H9 (cell line): Measurements from ENCODE around the gene INPP5A. TPM values are rescaled to one million over a fixed set of nuclear protein-coding genes. Genes with fewer than 3 reads are reported as not detected.

ENCODE experiments used
- DNase-seq: peaks from one replicate; pipeline ENCODE4 v3.0.0-alpha.2; 2017
- H2AFZ ChIP-seq: one replicate; pipeline ENCODE4 v1.6.1; 2013; ENCODE audit warnings: mild to moderate bottlenecking, low read length, control low read depth, moderate library complexity
- H2AK5ac ChIP-seq: 2 replicates; pipeline ENCODE4 v1.6.1; 2013; ENCODE audit warnings: low read length, control low read depth, mixed read lengths; ENCODE audit not compliant: insufficient read length
- H2BK120ac ChIP-seq: one replicate; pipeline ENCODE4 v1.6.1; 2013; ENCODE audit warnings: low read depth, mild to moderate bottlenecking, low read length, control low read depth, inconsistent platforms; ENCODE audit not compliant: poor library complexity, severe bottlenecking
- H2BK12ac ChIP-seq: 2 replicates; pipeline ENCODE4 v1.6.1; 2013; ENCODE audit warnings: low read length, control low read depth, mixed read lengths, low read depth; ENCODE audit not compliant: insufficient read length
- H2BK15ac ChIP-seq: 2 replicates; pipeline ENCODE4 v1.6.1; 2013; ENCODE audit warnings: low read depth, low read length, control low read depth
- H2BK20ac ChIP-seq: one replicate; pipeline ENCODE4 v1.6.1; 2013; ENCODE audit warnings: low read depth, mild to moderate bottlenecking, low read length, control low read depth, inconsistent platforms; ENCODE audit not compliant: poor library complexity, severe bottlenecking
- H2BK5ac ChIP-seq: 2 replicates; pipeline ENCODE4 v1.6.1; 2013; ENCODE audit warnings: low read length, control low read depth, mixed read lengths; ENCODE audit not compliant: insufficient read length
- H3K14ac ChIP-seq: 2 replicates; pipeline ENCODE4 v1.6.1; 2013; ENCODE audit warnings: low read length, control low read depth; ENCODE audit not compliant: insufficient read depth
- H3K18ac ChIP-seq: 2 replicates; pipeline ENCODE4 v1.6.1; 2013; ENCODE audit warnings: low read depth, mild to moderate bottlenecking, mixed read lengths, low read length, control low read depth; ENCODE audit not compliant: insufficient read length
- H3K23ac ChIP-seq: 2 replicates; pipeline ENCODE4 v1.6.1; 2013; ENCODE audit warnings: low read length, control low read depth, mixed read lengths, low read depth; ENCODE audit not compliant: insufficient read length
- H3K23me2 ChIP-seq: 2 replicates; pipeline ENCODE4 v1.6.1; 2013; ENCODE audit warnings: low read depth, mild to moderate bottlenecking, mixed read lengths, low read length, control low read depth; ENCODE audit not compliant: insufficient read length, poor library complexity, severe bottlenecking
- H3K27ac ChIP-seq: 2 replicates; pipeline ENCODE4 v1.5.1; 2013; ENCODE audit warnings: low read length, control low read depth, mixed read lengths, low read depth; ENCODE audit not compliant: insufficient read length
- H3K27me3 ChIP-seq: 2 replicates; pipeline ENCODE4 v1.6.1; 2013; ENCODE audit warnings: low read length, control low read depth, inconsistent platforms; ENCODE audit not compliant: insufficient read depth
- H3K4ac ChIP-seq: 2 replicates; pipeline ENCODE4 v1.6.1; 2013; ENCODE audit warnings: low read depth, mild to moderate bottlenecking, control low read depth, inconsistent platforms, low read length, moderate library complexity
- H3K4me1 ChIP-seq: 2 replicates; pipeline ENCODE4 v1.6.1; 2013; ENCODE audit warnings: low read length, control low read depth, inconsistent platforms; ENCODE audit not compliant: insufficient read depth
- H3K4me2 ChIP-seq: 2 replicates; pipeline ENCODE4 v1.6.1; 2013; ENCODE audit warnings: low read length, control low read depth, mixed read lengths; ENCODE audit not compliant: insufficient read length, insufficient read depth
- H3K56ac ChIP-seq: 2 replicates; pipeline ENCODE4 v1.6.1; 2013; ENCODE audit warnings: low read depth, mild to moderate bottlenecking, mixed read lengths, low read length, control low read depth; ENCODE audit not compliant: insufficient read length
- H3K79me1 ChIP-seq: 2 replicates; pipeline ENCODE4 v1.6.1; 2013; ENCODE audit warnings: low read depth, mild to moderate bottlenecking, moderate library complexity, low read length, control low read depth, inconsistent platforms; ENCODE audit not compliant: insufficient read depth, poor library complexity, severe bottlenecking
- H3K79me2 ChIP-seq: 2 replicates; pipeline ENCODE4 v1.6.1; 2013; ENCODE audit warnings: low read length, control low read depth, inconsistent platforms; ENCODE audit not compliant: insufficient read depth
- H3K9ac ChIP-seq: 2 replicates; pipeline ENCODE4 v1.6.1; 2013; ENCODE audit warnings: low read length, control low read depth, mixed read lengths; ENCODE audit not compliant: insufficient read length; ENCODE audit errors: extremely low read depth
- H3K9me3 ChIP-seq: one replicate; pipeline ENCODE4 v1.6.1; 2013; ENCODE audit warnings: low read depth, low read length, inconsistent platforms; ENCODE audit not compliant: control insufficient read depth
- H3T11ph ChIP-seq: one replicate; pipeline ENCODE4 v1.6.1; 2013; ENCODE audit warnings: mild to moderate bottlenecking, low read length, control low read depth, inconsistent platforms
- H4K20me1 ChIP-seq: one replicate; pipeline ENCODE4 v1.6.1; 2013; ENCODE audit not compliant: control insufficient read depth, insufficient read length, insufficient read depth
- H4K5ac ChIP-seq: 2 replicates; pipeline ENCODE4 v1.6.1; 2013; ENCODE audit warnings: low read depth, mild to moderate bottlenecking, mixed read lengths, low read length, control low read depth; ENCODE audit not compliant: insufficient read length
- H4K8ac ChIP-seq: replicated peaks from 2 replicates; pipeline ENCODE4 v1.6.1; 2013; ENCODE audit warnings: low read length, control low read depth, mixed read lengths, low read depth; ENCODE audit not compliant: insufficient read length
- H4K91ac ChIP-seq: 2 replicates; pipeline ENCODE4 v1.6.1; 2013; ENCODE audit warnings: low read depth, mild to moderate bottlenecking, moderate library complexity, mixed read lengths, low read length, control low read depth; ENCODE audit not compliant: insufficient read length
- H3K27ac Mint-ChIP-seq, 3 experiments: 2 replicates in 2 of 3; 3 replicates in 1 of 3; pipeline ENCODE4 v1.8.0; 2020 to 2021; ENCODE audit warnings: mixed read lengths in 3 of 3, mild to moderate bottlenecking in 1 of 3, moderate library complexity in 1 of 3
- H3K27me3 Mint-ChIP-seq: 2 replicates; pipeline ENCODE4 v1.8.0; 2021; ENCODE audit warnings: low read depth, mild to moderate bottlenecking, moderate library complexity, mixed read lengths
- H3K36me3 Mint-ChIP-seq, 3 experiments: 2 replicates in 2 of 3; 3 replicates in 1 of 3; pipeline ENCODE4 v1.8.0; 2020 to 2021; ENCODE audit warnings: low read depth in 3 of 3, mixed read lengths in 3 of 3; ENCODE audit not compliant: insufficient read depth in 1 of 3
- H3K4me1 Mint-ChIP-seq, 2 experiments: 2 replicates each; pipeline ENCODE4 v1.8.0; 2020; ENCODE audit warnings: mixed read lengths in 2 of 2
- H3K4me3 Mint-ChIP-seq, 2 experiments: 2 replicates in 1 of 2; 3 replicates in 1 of 2; pipeline ENCODE4 v1.8.0; 2020 to 2021; ENCODE audit warnings: mild to moderate bottlenecking in 2 of 2, mixed read lengths in 2 of 2, moderate library complexity in 1 of 2
- H3K9me3 Mint-ChIP-seq, 2 experiments: 2 replicates in 1 of 2; 3 replicates in 1 of 2; pipeline ENCODE4 v1.8.0; 2020; ENCODE audit warnings: mild to moderate bottlenecking in 2 of 2, mixed read lengths in 2 of 2, moderate library complexity in 1 of 2
- CTCF ChIP-seq: fragments of 200-600 bp; sonication (generic); conservative IDR thresholded peaks from 3 replicates; pipeline ENCODE4 v1.8.0; 2021; ENCODE audit warnings: antibody characterized with exemption, mild to moderate bottlenecking
- WGBS: extraction: QIAGEN DNeasy Blood & Tissue Kit; methylation state at CpG from one replicate; pipeline ENCODE4 v1.1.7; 2013; ENCODE audit warnings: missing lambda C conversion rate, low lambda C conversion rate, mixed read lengths; ENCODE audit not compliant: insufficient read length; ENCODE audit errors: extremely low coverage; 5-methylcytosine and 5-hydroxymethylcytosine counted together
- total RNA-seq: library from RNA; stranded (reverse); gene quantifications from 2 replicates; pipeline ENCODE4 v1.2.1, GENCODE V29; 2021

Gene INPP5A
- total RNA-seq, 1 experiment from 2014 or later: 17.7 TPM

- no peak for TF ChIP-seq CTCF
Observed at GRCh38 chr10:132653721-132654120, 116.1 kb downstream of the INPP5A start.

More at GRCh38 chr10:132653721-132654120, 116.1 kb downstream of the INPP5A start:
- H3K4ac ChIP-seq: no peak overlapping the region
- H3K9me3 ChIP-seq: no peaks in the 10 kb centered on the region
- H3K36me3 Mint-ChIP-seq: no peaks in the 10 kb centered on the region
- no peak overlapping the region for H4K5ac ChIP-seq
- no peaks in the 10 kb centered on the region for H3K27me3 ChIP-seq
- H3K18ac ChIP-seq: no peak overlapping the region
- H2BK12ac ChIP-seq: no peak overlapping the region
- H3K23ac ChIP-seq: no peak overlapping the region
- H3K79me2 ChIP-seq: no peaks in the 10 kb centered on the region
- no peak overlapping the region for H2AK5ac ChIP-seq
- no peak overlapping the region for H3K27ac Mint-ChIP-seq
- H3K9ac ChIP-seq: no peak overlapping the region
- H2BK120ac ChIP-seq: no peak overlapping the region
- no peaks in the 10 kb centered on the region for H3K23me2 ChIP-seq
- no peak overlapping the region for H2BK15ac ChIP-seq
- H3K4me1 Mint-ChIP-seq: peaks cover 2 to 6% of the 10 kb centered on the region in 2 experiments; a peak in 2 of 4 replicates
- no peaks in the 10 kb centered on the region for H3K4me1 ChIP-seq
- no peak overlapping the region for H3K14ac ChIP-seq
- no peaks in the 10 kb centered on the region for H3K79me1 ChIP-seq
- H3K56ac ChIP-seq: no peak overlapping the region
- no peak overlapping the region for H2BK20ac ChIP-seq
- no peak overlapping the region for H3K4me2 ChIP-seq
- no peak overlapping the region for H3K27ac ChIP-seq
- H3K9me3 Mint-ChIP-seq: no peaks in the 10 kb centered on the region
- no peak overlapping the region for H4K91ac ChIP-seq
- DNase-seq: no peak
- H2AFZ ChIP-seq: no peak overlapping the region
- H4K8ac ChIP-seq: no peak overlapping the region
- H3T11ph ChIP-seq: no peak overlapping the region
- H4K20me1 ChIP-seq: peaks cover 2% of the 10 kb centered on the region
- no peak overlapping the region for H3K4me3 Mint-ChIP-seq
- no CpG with 5 or more reads among the region's 20 CpGs for WGBS
- no peak overlapping the region for H2BK5ac ChIP-seq
- H3K27me3 Mint-ChIP-seq: no peaks in the 10 kb centered on the region
